HFFc6 (cell line): ENCODE measurements around the gene NPPC. TPM values are rescaled to one million over a fixed set of nuclear protein-coding genes. Genes with fewer than 3 reads are reported as not detected.
"Not testable (repeated sequence)": the region's sequence is repeated elsewhere in the genome, so short reads cannot be mapped to it uniquely, and the experiment has no call there.

Experiments used
- DNase-seq: peaks from one replicate; pipeline ENCODE4 v3.0.0-alpha.2; 2018
- H3K27ac Mint-ChIP-seq: 2 replicates; pipeline ENCODE4 v1.8.0; 2020; ENCODE audit warnings: mild to moderate bottlenecking, mixed read lengths
- H3K27me3 Mint-ChIP-seq: 2 replicates; pipeline ENCODE4 v1.8.0; 2021; ENCODE audit warnings: mild to moderate bottlenecking, moderate library complexity, mixed read lengths; ENCODE audit not compliant: insufficient read depth
- H3K36me3 Mint-ChIP-seq: 2 replicates; pipeline ENCODE4 v1.8.0; 2021; ENCODE audit warnings: low read depth, mixed read lengths
- H3K4me1 Mint-ChIP-seq: 2 replicates; pipeline ENCODE4 v1.8.0; 2020; ENCODE audit warnings: low read depth, mixed read lengths
- H3K4me3 Mint-ChIP-seq: 2 replicates; pipeline ENCODE4 v1.8.0; 2020; ENCODE audit warnings: mild to moderate bottlenecking, moderate library complexity, mixed read lengths
- H3K9me3 Mint-ChIP-seq: 2 replicates; pipeline ENCODE4 v1.8.0; 2020; ENCODE audit warnings: mild to moderate bottlenecking, mixed read lengths
- CTCF ChIP-seq: fragments of 200-600 bp; sonication (generic); IDR thresholded peaks from 2 replicates; pipeline ENCODE4 v1.5.0; 2021; ENCODE audit warnings: antibody characterized with exemption, mild to moderate bottlenecking
- total RNA-seq, 6 experiments: library from RNA; stranded (reverse); fragmentation: NEBNext Ultra II Directional; extraction: Animal tissue kit (Norgen Biotek cat#: 25700); gene quantifications; 2 replicates in 1 of 6; 3 replicates in 5 of 6; pipeline ENCODE4 v1.2.3, GENCODE V29; 2021

Gene NPPC
- total RNA-seq, 6 experiments from 2014 or later = not detected

GRCh38 chr2:231951452-231952035 is 25.3 kb upstream of the NPPC start:
- no peak overlapping the region for H3K27ac Mint-ChIP-seq
- H3K4me1 Mint-ChIP-seq = no peaks in the 10 kb centered on the region
- no peaks in the 10 kb centered on the region for H3K9me3 Mint-ChIP-seq
- DNase-seq = no peak
- no peaks in the 10 kb centered on the region for H3K36me3 Mint-ChIP-seq
- TF ChIP-seq CTCF = no peak
- no peak overlapping the region for H3K4me3 Mint-ChIP-seq
- peaks cover 26% of the 10 kb centered on the region for H3K27me3 Mint-ChIP-seq

- no peak for TF ChIP-seq CTCF
- Mint-ChIP-seq H3K36me3 (no peaks in the 10 kb centered on the region), H3K4me3 (no peak overlapping the region), H3K4me1 (no peaks in the 10 kb centered on the region), H3K27me3 (peaks cover 23% of the 10 kb centered on the region), H3K9me3 (no peaks in the 10 kb centered on the region), H3K27ac (no peak overlapping the region)
- DNase-seq = no peak
Observed at GRCh38 chr2:231947694-231948093, 21.5 kb upstream of the NPPC start.

GRCh38 chr2:231947112-231947511 is 20.9 kb upstream of the NPPC start:
- H3K27me3 Mint-ChIP-seq = peaks cover 23% of the 10 kb centered on the region
- H3K4me3 Mint-ChIP-seq, H3K9me3 Mint-ChIP-seq, DNase-seq, H3K36me3 Mint-ChIP-seq, H3K27ac Mint-ChIP-seq, H3K4me1 Mint-ChIP-seq: not testable (repeated sequence)

GRCh38 chr2:231946241-231946814 is 20.1 kb upstream of the NPPC start:
- H3K4me3 Mint-ChIP-seq = no peak overlapping the region
- no peaks in the 10 kb centered on the region for H3K4me1 Mint-ChIP-seq
- H3K27ac Mint-ChIP-seq = no peak overlapping the region
- no peaks in the 10 kb centered on the region for H3K9me3 Mint-ChIP-seq
- DNase-seq = no peak
- TF ChIP-seq CTCF = no peak
- H3K36me3 Mint-ChIP-seq = no peaks in the 10 kb centered on the region
- H3K27me3 Mint-ChIP-seq = peaks cover 26% of the 10 kb centered on the region

- DNase-seq = no peak
- no peak for TF ChIP-seq CTCF
- no peaks in the 10 kb centered on the region for H3K4me1 Mint-ChIP-seq
- H3K27me3 Mint-ChIP-seq = peaks cover 26% of the 10 kb centered on the region
- H3K9me3 Mint-ChIP-seq = no peaks in the 10 kb centered on the region
- H3K36me3 Mint-ChIP-seq = no peaks in the 10 kb centered on the region
- H3K27ac Mint-ChIP-seq = no peak overlapping the region
- H3K4me3 Mint-ChIP-seq = no peak overlapping the region
Observed at GRCh38 chr2:231942180-231942579, 16.0 kb upstream of the NPPC start.

GRCh38 chr2:231941673-231942072 is 15.5 kb upstream of the NPPC start:
- Mint-ChIP-seq H3K36me3 (no peaks in the 10 kb centered on the region), H3K4me3 (no peak overlapping the region), H3K4me1 (no peaks in the 10 kb centered on the region), H3K27me3 (peaks cover 25% of the 10 kb centered on the region), H3K9me3 (no peaks in the 10 kb centered on the region), H3K27ac (no peak overlapping the region)
- TF ChIP-seq CTCF = no peak
- no peak for DNase-seq
